Muscle of arm (tissue), 12 donors: ENCODE measurements around the gene HSD17B12. TPM values are rescaled to one million over a fixed set of nuclear protein-coding genes. Genes with fewer than 3 reads are reported as not detected.

Experiments used
- DNase-seq: peaks from one replicate; pipeline ENCODE4 v3.0.0-alpha.2; 2013
- polyA plus RNA-seq, 12 donors: library from polyadenylated mRNA; unstranded; fragments of 120-200 nt; gene quantifications; one replicate each; pipeline ENCODE4 v1.2.1, GENCODE V29; 2013; ENCODE audit not compliant: insufficient read length in 12 of 12

The HSD17B12 gene
- polyA plus RNA-seq, 12 donors = 30.4 to 57.5 (median 41.1) TPM; not detected in 1

GRCh38 chr11:43797337-43797736 is 116.8 kb downstream of the HSD17B12 start:
- DNase-seq = no peak

- no peak for DNase-seq
Measured at GRCh38 chr11:43797866-43798265, 117.3 kb downstream of the HSD17B12 start.

- DNase-seq = no peak
Measured at GRCh38 chr11:43802509-43802908, 122.0 kb downstream of the HSD17B12 start.

- no peak for DNase-seq
Measured at GRCh38 chr11:43803766-43804165, 123.2 kb downstream of the HSD17B12 start.

GRCh38 chr11:43806976-43807375 is 126.4 kb downstream of the HSD17B12 start:
- no peak for DNase-seq

- DNase-seq = no peak
Measured at GRCh38 chr11:43810929-43811596, 130.5 kb downstream of the HSD17B12 start.

- no peak for DNase-seq
Measured at GRCh38 chr11:43812471-43812870, 131.9 kb downstream of the HSD17B12 start.

- DNase-seq = no peak
Measured at GRCh38 chr11:43818220-43818619, 137.7 kb downstream of the HSD17B12 start.

GRCh38 chr11:43819926-43820325 is 139.4 kb downstream of the HSD17B12 start:
- no peak for DNase-seq

- DNase-seq = no peak
Measured at GRCh38 chr11:43823316-43823715, 142.8 kb downstream of the HSD17B12 start.

- no peak for DNase-seq
Measured at GRCh38 chr11:43823851-43824250, 143.3 kb downstream of the HSD17B12 start.

GRCh38 chr11:43825217-43825816 is 144.8 kb downstream of the HSD17B12 start:
- no peak for DNase-seq

GRCh38 chr11:43830928-43831440 is 150.4 kb downstream of the HSD17B12 start:
- no peak for DNase-seq

GRCh38 chr11:43832536-43832935 is 152.0 kb downstream of the HSD17B12 start:
- DNase-seq = no peak

- peak; percentile 48 for DNase-seq
Measured at GRCh38 chr11:43833657-43834073, 153.1 kb downstream of the HSD17B12 start.

GRCh38 chr11:43834286-43834685 is 153.7 kb downstream of the HSD17B12 start:
- no peak for DNase-seq

- DNase-seq = no peak
Measured at GRCh38 chr11:43835104-43835503, 154.6 kb downstream of the HSD17B12 start.

- no peak for DNase-seq
Measured at GRCh38 chr11:43837879-43838278, 157.3 kb downstream of the HSD17B12 start.

GRCh38 chr11:43842021-43842420 is 161.5 kb downstream of the HSD17B12 start:
- DNase-seq = no peak

GRCh38 chr11:43845816-43846215 is 165.3 kb downstream of the HSD17B12 start:
- DNase-seq = no peak

- DNase-seq = peak; percentile 46
Measured at GRCh38 chr11:43852057-43852636, 171.6 kb downstream of the HSD17B12 start.

GRCh38 chr11:43853781-43854180 is 173.2 kb downstream of the HSD17B12 start:
- DNase-seq = no peak

- DNase-seq = no peak
Measured at GRCh38 chr11:43856993-43857392, 176.5 kb downstream of the HSD17B12 start.
